ENCODE measurements around the gene STK32A. TPM values are rescaled to one million over a fixed set of nuclear protein-coding genes. Genes with fewer than 3 reads are reported as not detected.

STK32A gene
- total RNA-seq, 4 donors from 2014 or later, result 0.04 to 1.7 (median 0.80) TPM

- in situ Hi-C loops (cut with MboI; ENCODE audit: low sequenced_read_pairs in 4 of 4) (no loop called here), intact Hi-C loops (cut with DNase I; ENCODE audit: low total_unique reads) (no loop called here)
- TF ChIP-seq POLR2A (IDR thresholded peaks at IDR 0.05), result no peak
- TF ChIP-seq CTCF (IDR thresholded peaks at IDR 0.05 in 4 of 5, conservative IDR thresholded peaks at IDR 0.05 in 1 of 5), result no peak
- H3K27me3 ChIP-seq, result no peaks in the 10 kb centered on the region
- DNase-seq (no peak), ATAC-seq (peak; percentile 30 to 47)
- H3K9me3 ChIP-seq, result no peaks in the 10 kb centered on the region
- H3K4me3 ChIP-seq, result no peak overlapping the region
- H3K36me3 ChIP-seq, result no peaks in the 10 kb centered on the region
- no peak overlapping the region for H3K27ac ChIP-seq
- H3K4me1 ChIP-seq, result no peaks in the 10 kb centered on the region
These were observed 10.7 kb downstream of the STK32A start for GRCh38 chr5:147245381-147246165.

DNA sequence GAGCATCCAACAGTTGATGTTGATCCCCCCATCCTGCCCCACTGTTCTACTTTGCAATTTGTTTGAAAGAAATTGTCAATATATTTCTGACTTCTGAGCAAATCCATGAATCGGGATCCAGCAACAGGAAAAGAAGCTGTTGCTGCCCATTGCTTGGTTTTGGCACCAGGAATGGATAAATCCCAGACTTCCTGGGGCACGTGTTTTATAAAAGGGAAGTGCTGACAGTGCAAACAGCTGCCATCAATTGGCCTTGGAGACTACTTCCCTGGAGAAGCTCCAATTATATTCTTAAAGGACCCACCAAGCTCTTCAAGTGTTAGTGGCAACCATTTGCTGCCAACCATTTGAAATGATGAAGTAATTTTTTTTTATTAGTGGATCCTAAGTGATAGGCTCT, 13.7 kb downstream of the STK32A start:
- H3K4me1 ChIP-seq, result no peaks in the 10 kb centered on the region
- DNase-seq, result no peak
- intact Hi-C loops (cut with DNase I; ENCODE audit: low total_unique reads), result no loop called here
- no peaks in the 10 kb centered on the region for H3K36me3 ChIP-seq
- no peaks in the 10 kb centered on the region for H3K9me3 ChIP-seq
- no peak overlapping the region for H3K27ac ChIP-seq
- TF ChIP-seq POLR2A (IDR thresholded peaks at IDR 0.05), result no peak
- TF ChIP-seq CTCF (IDR thresholded peaks at IDR 0.05 in 4 of 5, conservative IDR thresholded peaks at IDR 0.05 in 1 of 5), result no peak
- H3K4me3 ChIP-seq, result no peak overlapping the region
- H3K27me3 ChIP-seq, result no peaks in the 10 kb centered on the region
- in situ Hi-C loops (cut with MboI; ENCODE audit: low sequenced_read_pairs in 4 of 4), result no loop called here
- ATAC-seq, result no peak

DNA sequence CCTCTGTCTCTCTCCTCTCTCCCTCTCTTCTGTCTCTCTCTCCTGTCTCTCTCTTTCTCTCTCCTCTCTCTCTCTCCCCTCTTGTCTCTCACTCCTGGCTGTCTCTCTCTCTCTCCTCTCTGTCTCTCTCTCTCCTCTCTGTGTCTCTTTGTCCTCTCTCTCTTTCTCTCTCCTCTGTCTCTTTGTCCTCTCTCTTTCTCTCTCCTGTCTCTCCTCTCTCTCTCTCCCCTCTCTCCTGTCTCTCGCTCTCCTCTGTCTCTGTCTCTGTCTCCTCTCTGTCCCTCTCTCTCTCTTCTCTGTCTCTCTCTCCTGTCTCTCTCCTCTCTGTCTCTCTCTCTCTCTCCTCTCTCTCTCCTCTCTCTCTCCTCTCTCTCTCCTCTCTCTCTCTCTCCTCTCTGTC, 25.0 kb downstream of the STK32A start:
- H3K4me1 ChIP-seq, result no peaks in the 10 kb centered on the region
- intact Hi-C loops (cut with DNase I; ENCODE audit: low total_unique reads) (no loop called here), in situ Hi-C loops (cut with MboI; ENCODE audit: low sequenced_read_pairs in 4 of 4) (no loop called here)
- no peak for TF ChIP-seq CTCF (IDR thresholded peaks at IDR 0.05 in 4 of 5, conservative IDR thresholded peaks at IDR 0.05 in 1 of 5)
- no peak for TF ChIP-seq POLR2A (IDR thresholded peaks at IDR 0.05)
- no peak overlapping the region for H3K27ac ChIP-seq
- H3K36me3 ChIP-seq, result no peaks in the 10 kb centered on the region
- no peaks in the 10 kb centered on the region for H3K9me3 ChIP-seq
- DNase-seq (no peak), ATAC-seq (no peak)
- H3K4me3 ChIP-seq, result no peak overlapping the region
- H3K27me3 ChIP-seq, result no peaks in the 10 kb centered on the region

GRCh38 chr5:147267082-147267832, 32.4 kb downstream of the STK32A start:
- no peaks in the 10 kb centered on the region for H3K4me1 ChIP-seq
- ATAC-seq (no peak), DNase-seq (no peak)
- H3K27me3 ChIP-seq, result no peaks in the 10 kb centered on the region
- no peak overlapping the region for H3K27ac ChIP-seq
- no peak overlapping the region for H3K4me3 ChIP-seq
- no peaks in the 10 kb centered on the region for H3K9me3 ChIP-seq
- TF ChIP-seq POLR2A (IDR thresholded peaks at IDR 0.05) (no peak), CTCF (IDR thresholded peaks at IDR 0.05 in 4 of 5, conservative IDR thresholded peaks at IDR 0.05 in 1 of 5) (no peak)
- intact Hi-C loops (cut with DNase I; ENCODE audit: low total_unique reads), result no loop called here
- no peaks in the 10 kb centered on the region for H3K36me3 ChIP-seq
- in situ Hi-C loops (cut with MboI; ENCODE audit: low sequenced_read_pairs in 4 of 4), result no loop called here
